GM19324 (cell line): ENCODE data around the gene FXR2.

Experiments
- ATAC-seq: cut with Tn5 transposase; IDR thresholded peaks from one replicate; pipeline ENCODE4 v1.9.1; 2021; ENCODE audit warnings: mild to moderate bottlenecking, moderate library complexity; ENCODE audit not compliant: unreplicated experiment, low FRiP score

FXR2 gene

DNA sequence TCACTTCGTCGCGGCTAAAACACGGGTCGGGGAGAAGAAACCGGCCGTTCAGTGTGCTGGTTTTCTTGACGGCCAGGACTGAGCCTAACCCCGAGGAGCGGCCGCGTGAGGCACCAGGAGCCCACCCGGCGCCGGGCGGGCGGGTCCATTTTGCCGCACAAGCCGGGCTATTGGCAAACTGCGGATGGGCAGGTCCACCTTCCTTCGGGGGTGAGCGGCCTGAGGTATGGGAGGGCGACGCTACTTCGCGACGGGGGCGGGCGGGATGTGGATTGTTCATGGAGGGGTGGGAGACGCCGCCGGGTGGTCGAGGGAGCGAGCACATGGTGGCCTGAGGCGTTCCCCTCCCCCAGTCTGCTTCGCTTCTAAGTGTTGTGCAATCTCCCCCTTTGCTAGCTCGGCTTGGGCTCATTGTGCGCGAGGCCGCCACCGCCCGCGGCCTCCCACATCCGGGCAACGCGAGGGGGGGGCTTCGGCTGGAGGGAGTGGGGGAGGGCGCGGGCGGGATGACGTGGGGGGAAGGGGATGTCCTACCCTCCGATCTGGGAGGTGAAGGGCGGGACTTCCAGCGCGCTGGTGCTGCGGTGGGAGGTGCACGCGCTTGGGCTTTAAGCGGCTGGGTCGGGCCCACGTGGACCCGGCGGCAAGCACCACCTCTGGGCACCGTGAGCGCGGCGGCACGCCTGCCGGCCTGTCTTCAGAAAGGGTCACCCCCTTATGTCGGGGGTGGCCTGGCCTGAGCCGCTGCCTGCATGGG, 41.2 kb downstream of the FXR2 start:
- ATAC-seq, result peak; percentile 25

DNA sequence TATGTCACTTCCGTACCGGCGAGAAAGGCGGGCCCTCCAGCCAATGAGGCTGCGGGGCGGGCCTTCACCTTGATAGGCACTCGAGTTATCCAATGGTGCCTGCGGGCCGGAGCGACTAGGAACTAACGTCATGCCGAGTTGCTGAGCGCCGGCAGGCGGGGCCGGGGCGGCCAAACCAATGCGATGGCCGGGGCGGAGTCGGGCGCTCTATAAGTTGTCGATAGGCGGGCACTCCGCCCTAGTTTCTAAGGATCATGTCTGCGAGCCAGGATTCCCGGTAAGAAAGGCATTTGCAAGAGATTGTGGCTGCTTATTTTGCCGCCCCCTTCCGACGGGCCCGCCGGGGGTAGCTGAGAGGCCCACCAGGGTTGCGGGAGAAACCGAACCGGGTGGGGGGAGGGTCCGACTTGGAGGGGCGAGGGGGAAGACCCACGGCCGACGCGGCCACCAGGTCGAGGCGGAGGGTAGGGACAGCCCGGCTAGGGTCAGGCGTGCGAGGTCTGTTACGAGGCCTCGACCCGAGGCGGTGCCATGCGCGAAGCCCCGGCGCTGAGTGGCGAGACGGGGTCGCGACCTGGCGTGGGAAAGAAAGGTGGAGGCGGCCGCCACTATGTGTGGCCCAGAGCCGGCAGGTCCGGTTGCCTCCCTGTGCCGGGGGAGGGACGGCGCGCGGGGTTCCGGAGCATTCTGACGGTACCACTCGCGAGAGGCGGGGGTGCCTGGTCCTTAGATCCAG, 41.9 kb downstream of the FXR2 start:
- peak; percentile 91 for ATAC-seq

DNA sequence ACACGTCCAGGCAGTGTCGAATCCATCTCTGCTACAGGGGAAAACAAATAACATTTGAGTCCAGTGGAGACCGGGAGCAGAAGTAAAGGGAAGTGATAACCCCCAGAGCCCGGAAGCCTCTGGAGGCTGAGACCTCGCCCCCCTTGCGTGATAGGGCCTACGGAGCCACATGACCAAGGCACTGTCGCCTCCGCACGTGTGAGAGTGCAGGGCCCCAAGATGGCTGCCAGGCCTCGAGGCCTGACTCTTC, 42.4 kb downstream of the FXR2 start:
- no peak for ATAC-seq

DNA sequence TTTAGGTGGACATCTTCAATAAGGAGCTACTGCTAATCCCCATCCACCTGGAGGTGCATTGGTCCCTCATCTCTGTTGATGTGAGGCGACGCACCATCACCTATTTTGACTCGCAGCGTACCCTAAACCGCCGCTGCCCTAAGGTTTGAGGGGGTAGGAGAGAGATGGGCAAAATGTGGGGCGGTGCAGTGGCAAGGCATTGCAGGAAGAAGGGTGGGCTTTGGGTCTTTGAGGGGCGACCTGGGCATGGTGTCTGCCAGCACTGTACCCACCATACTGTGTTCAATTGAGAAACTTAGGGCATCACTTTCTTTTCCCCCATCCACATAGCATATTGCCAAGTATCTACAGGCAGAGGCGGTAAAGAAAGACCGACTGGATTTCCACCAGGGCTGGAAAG, 44.3 kb downstream of the FXR2 start:
- ATAC-seq, result no peak

DNA sequence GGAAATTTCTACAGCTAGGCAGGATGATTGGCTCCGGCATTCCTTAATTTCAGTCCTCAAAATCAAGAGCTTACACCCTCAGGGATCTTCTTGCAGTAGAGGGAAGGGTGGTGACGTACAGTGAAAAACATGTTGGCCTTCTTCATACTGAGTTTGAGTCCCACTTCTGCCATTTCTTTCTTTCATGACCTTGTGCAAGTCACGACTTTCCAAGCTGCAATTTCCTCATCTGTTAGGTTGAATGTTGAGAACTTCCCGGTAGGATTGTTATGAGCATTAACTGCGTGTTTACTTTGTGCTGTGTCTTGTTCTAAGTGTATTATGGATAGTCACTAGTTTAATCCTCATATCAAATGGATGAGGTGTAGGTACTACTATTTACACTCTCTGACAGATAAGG, 45.1 kb downstream of the FXR2 start:
- no peak for ATAC-seq

DNA sequence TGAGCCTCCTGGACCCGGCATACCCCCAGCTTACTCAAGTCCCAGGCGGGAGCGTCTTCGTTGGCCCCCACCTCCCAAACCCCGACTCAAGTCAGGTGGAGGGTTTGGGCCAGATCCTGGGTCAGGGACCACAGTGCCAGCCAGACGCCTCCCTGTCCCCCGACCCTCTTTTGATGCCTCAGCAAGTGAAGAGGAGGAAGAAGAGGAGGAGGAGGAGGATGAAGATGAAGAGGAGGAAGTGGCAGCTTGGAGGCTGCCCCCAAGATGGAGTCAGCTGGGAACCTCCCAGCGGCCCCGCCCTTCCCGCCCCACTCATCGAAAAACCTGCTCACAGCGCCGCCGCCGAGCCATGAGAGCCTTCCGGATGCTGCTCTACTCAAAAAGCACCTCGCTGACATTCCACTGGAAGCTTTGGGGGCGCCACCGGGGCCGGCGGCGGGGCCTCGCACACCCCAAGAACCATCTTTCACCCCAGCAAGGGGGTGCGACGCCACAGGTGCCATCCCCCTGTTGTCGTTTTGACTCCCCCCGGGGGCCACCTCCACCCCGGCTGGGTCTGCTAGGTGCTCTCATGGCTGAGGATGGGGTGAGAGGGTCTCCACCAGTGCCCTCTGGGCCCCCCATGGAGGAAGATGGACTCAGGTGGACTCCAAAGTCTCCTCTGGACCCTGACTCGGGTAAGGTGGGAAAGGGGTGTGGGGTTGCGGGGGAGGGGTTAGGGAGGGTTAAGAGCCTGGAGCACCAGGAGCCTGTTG, 51.4 kb downstream of the FXR2 start:
- ATAC-seq, result no peak

DNA sequence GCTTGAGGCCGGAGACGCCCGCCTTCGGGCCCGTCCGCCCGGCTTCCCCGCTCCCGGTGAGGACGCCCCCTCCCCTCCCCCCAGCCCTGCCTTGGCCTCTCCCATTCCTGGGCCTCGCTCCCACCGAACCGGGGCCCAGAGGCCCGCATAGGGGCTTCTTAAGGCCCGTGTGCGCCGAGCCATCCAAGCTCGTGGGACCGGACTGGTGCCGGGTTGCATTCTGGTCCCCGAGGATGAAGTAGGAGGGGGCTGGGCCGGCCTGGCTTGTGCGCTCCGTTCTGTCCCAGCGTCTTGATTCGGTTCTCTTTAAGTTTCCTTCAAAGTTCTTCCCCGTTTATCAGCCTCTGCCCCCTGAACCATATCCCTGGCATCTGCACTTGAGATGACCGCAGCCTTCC, 52.5 kb downstream of the FXR2 start:
- no peak for ATAC-seq

DNA sequence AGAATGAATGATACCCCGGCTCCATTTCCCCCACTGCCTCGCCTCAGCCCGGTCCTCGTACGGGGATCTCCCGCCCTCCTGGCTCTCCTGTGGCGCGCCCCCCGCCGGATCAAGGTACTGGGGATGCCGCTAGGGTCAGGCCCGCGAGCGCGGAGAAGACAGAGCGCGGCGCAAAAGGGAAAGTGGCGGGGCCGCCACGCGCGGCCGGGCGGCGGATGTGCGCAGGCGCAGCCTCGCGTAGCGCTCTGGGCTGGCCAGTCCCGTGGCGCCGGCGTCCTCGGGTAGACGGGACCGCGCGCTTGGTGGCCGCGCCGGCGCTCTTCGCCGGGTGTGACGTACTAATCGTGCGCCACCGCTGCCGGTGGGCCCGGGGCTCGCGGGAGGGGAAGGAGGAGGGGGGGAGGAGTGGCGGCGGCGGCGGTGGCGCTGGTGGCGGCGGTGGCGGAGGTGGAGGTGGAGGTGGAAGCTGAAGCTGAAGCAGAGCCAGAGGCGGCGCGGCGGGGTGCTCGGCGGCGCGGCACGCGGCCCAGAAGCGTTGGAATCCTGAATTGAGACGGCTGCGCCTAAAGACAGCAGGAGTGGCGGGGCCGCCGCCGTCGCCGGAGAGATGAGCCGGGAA, 53.0 kb downstream of the FXR2 start, which contains the start of gene SENP3:
Gene SENP3 (plus strand): TSS at position 331 of the 619 bp plus-strand sequence. CDS start 1,158 bp downstream, outside the sequence.
- peak; percentile 85 for ATAC-seq

DNA sequence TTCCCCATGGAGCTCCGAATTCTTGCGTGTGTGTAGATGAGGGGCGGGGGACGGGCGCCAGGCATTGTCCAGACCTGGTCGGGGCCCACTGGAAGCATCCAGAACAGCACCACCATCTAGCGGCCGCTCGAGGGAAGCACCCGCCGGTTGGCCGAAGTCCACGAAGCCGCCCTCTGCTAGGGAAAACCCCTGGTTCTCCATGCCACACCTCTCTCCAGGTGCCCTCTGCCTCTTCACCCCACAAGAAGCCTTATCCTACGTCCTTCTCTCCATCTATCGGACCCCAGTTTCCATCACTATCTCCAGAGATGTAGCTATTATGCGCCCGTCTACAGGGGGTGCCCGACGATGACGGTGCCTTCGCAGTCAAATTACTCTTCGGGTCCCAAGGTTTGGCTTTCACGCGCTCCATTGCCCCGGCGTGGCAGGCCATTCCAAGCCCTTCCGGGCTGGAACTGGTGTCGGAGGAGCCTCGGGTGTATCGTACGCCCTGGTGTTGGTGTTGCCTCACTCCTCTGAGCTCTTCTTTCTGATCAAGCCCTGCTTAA, 53.6 kb downstream of the FXR2 start:
- ATAC-seq, result peak; percentile 38

DNA sequence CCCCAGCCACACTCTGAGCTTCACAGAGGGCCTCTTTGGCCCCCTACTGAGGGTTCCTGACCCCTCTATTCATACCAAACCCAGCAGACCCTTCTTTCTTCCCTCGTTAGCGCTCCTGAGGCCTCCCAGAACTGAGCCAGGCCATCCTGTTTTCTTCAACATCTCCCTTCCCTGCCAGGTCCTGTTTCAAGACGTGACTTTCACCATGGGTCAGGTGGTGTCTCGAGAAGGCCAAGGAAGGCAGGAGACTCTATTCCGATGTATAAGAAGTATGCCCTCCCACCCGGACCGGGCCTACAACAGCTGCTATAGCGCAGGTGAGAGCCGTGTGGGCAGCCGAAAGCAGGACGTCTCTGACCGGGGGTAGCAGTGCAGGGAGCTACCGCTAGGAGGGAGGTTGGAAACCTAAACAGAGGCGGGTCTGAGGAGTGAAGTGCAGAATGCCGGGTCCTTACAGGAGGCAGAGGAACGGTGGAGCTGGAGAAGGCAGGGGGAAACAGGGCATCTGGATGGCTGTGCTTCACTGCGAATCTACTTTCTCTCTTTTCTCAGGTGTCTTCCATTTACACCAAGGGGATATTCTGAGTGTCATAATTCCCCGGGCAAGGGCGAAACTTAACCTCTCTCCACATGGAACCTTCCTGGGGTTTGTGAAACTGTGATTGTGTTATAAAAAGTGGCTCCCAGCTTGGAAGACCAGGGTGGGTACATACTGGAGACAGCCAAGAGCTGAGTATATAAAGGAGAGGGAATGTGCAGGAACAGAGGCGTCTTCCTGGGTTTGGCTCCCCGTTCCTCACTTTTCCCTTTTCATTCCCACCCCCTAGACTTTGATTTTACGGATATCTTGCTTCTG, 54.3 kb downstream of the FXR2 start:
- no peak for ATAC-seq

DNA sequence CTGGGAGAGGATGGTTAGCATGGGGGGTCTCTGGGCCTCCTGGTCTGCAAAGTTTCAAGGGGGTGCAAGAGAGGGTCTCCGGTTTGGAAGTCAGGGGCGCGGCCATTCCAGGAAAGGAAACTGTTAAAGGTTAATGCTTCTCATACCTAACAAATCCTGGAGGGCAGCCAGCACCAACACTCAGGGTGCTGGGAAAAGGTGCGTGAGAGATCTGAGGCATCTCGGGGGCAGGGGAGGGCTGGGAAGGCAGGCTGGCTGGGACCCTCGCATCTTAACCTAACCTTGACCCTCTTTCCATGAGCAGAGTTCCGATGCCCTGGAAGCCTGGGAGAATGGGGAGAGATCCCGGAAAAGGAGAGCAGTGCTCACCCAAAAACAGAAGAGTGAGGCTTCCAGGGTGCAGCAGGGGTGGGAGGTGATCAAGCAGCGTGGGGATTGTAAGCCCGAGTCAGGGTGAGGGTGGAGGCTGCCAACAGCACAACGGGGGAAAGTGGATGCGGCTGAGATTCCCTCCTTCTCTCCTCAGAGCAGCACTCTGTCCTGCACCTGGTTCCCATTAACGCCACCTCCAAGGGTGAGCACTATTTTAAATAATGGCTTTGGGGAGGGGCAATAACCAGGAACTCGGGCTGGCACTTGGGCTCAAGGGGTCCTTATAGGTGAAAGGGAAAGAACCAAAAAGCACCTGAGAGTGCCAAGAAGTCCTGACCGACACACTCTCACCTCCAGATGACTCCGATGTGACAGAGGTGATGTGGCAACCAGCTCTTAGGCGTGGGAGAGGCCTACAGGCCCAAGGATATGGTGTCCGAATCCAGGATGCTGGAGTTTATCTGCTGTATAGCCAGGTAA, 55.2 kb downstream of the FXR2 start:
- ATAC-seq, result no peak

DNA sequence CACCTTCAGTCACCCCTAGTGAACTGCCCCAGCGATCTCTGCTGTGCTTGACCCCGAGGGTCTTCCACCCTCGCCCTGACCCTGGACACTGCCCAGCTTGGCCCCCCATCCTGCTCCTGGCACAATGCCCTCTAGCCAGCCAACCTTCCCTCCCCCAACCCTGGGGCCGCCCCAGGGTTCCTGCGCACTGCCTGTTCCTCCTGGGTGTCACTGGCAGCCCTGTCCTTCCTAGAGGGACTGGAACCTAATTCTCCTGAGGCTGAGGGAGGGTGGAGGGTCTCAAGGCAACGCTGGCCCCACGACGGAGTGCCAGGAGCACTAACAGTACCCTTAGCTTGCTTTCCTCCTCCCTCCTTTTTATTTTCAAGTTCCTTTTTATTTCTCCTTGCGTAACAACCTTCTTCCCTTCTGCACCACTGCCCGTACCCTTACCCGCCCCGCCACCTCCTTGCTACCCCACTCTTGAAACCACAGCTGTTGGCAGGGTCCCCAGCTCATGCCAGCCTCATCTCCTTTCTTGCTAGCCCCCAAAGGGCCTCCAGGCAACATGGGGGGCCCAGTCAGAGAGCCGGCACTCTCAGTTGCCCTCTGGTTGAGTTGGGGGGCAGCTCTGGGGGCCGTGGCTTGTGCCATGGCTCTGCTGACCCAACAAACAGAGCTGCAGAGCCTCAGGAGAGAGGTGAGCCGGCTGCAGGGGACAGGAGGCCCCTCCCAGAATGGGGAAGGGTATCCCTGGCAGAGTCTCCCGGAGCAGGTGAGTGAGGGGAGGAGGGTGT, 56.0 kb downstream of the FXR2 start, which contains the start of gene TNFSF13:
Gene TNFSF13 (plus strand): TSS at position 207 of the 776 bp plus-strand sequence. CDS start 290 bp downstream, at position 497.
- ATAC-seq, result no peak

DNA sequence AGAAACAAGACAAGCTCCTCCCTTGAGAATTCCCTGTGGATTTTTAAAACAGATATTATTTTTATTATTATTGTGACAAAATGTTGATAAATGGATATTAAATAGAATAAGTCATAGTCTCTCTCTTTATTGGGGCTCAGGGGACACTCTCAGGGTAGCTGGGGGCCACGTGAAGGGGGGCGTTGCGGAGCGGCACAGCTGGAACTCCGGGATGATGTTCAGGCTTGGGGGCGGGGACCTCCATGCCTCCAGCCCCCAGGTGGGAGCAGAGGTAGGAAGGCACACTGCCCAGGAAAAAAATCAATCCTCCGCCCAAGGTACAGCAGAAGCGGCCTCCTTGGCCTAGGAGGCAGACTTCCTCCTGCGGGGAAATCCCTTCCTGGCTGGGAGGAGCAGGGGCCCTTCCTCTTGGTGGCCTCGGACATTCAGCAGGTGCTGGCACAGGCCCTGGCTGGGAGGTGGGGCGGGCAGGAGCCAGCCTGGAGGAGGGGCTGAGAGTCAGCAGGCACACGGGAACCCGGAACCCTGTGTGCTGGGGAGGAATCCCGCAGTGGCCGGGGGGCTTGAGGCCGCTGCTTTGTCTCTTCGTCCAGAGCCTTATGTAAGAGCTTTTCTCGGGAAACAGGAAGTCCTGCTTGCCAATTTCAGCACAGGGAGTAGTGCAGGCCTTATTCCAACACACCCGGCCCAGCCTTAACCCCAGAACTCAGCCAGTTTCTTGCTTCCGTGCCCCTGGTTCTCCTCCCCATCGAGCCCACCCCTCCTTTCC, 56.7 kb downstream of the FXR2 start:
- no peak for ATAC-seq

DNA sequence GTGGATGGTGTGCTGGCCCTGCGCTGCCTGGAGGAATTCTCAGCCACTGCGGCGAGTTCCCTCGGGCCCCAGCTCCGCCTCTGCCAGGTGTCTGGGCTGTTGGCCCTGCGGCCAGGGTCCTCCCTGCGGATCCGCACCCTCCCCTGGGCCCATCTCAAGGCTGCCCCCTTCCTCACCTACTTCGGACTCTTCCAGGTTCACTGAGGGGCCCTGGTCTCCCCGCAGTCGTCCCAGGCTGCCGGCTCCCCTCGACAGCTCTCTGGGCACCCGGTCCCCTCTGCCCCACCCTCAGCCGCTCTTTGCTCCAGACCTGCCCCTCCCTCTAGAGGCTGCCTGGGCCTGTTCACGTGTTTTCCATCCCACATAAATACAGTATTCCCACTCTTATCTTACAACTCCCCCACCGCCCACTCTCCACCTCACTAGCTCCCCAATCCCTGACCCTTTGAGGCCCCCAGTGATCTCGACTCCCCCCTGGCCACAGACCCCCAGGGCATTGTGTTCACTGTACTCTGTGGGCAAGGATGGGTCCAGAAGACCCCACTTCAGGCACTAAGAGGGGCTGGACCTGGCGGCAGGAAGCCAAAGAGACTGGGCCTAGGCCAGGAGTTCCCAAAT, 57.4 kb downstream of the FXR2 start:
- no peak for ATAC-seq

DNA sequence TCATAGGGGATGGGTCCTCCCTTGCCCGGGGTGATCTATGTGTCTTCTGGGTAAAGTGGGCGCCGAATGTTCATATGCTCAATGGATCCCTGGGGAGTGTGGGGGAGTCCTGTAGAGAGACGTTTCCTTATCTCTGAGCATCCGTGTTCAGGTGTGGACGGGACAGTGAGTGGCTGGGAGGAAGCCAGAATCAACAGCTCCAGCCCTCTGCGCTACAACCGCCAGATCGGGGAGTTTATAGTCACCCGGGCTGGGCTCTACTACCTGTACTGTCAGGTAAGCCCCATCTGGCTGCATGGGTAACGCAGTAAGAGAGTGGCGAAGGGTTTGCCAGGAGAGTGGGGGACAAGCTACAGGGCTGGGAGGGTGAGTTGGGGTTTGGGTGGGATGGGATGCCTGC, 58.1 kb downstream of the FXR2 start:
- no peak for ATAC-seq

DNA sequence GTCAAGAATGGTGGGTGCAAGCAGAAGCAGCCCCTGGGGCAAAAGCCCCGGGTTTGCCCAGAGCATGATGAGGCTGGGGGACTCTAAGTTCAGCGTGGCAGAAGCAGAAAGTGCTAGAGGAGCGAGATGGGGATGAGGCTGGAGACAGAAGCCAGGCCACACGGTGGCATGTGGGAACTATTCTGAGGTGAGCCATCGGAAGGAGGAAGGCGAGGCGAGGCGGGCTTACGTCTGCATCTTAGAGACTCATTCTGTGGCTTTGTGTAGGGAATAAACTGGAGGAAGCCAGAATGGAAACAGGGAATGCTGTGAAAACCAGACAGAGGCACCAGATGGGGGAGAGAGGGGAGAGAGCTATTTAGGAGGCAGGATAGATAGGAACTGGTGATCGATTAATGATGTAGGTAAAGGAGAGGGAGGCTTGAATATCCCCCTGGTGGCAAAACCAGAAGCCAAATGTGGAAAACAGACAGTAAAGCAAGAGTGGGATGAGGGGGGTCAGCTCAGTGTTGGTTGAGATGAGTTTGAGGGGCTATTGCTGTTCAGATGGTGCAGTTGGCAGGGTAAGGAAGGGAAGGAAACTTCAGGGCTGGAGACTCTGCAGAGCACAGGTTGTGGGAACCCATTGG, 59.3 kb downstream of the FXR2 start:
- ATAC-seq, result no peak
